Gastroesophageal sphincter (tissue), 3 donors: ENCODE measurements around the gene FGF1.

Experiments
- POLR2A ChIP-seq, 2 donors: fragments of 450-650 bp; IDR thresholded peaks; one replicate each; pipeline ENCODE4 v1.6.1; 2017; ENCODE audit warnings: antibody characterized with exemption in 2 of 2, mild to moderate bottlenecking in 2 of 2, moderate library complexity in 1 of 2
- POLR2AphosphoS5 ChIP-seq: sonication (generic); formaldehyde crosslinking; IDR thresholded peaks from one replicate; pipeline ENCODE4 v1.6.1; 2017; ENCODE audit warnings: antibody characterized with exemption
- TF ChIP-seq, protein P1 (sequence below), 4 experiments: fragments of 200-600 bp in 2 of 4; fragments of 450-650 bp in 2 of 4; sonication (generic) in 1 of 4; IDR thresholded peaks; one replicate each; pipeline ENCODE4 v1.5.1; 2017 to 2019; ENCODE audit warnings: antibody characterized with exemption in 4 of 4, mild to moderate bottlenecking in 2 of 4, moderate library complexity in 2 of 4

- TF ChIP-seq, protein P1, sequence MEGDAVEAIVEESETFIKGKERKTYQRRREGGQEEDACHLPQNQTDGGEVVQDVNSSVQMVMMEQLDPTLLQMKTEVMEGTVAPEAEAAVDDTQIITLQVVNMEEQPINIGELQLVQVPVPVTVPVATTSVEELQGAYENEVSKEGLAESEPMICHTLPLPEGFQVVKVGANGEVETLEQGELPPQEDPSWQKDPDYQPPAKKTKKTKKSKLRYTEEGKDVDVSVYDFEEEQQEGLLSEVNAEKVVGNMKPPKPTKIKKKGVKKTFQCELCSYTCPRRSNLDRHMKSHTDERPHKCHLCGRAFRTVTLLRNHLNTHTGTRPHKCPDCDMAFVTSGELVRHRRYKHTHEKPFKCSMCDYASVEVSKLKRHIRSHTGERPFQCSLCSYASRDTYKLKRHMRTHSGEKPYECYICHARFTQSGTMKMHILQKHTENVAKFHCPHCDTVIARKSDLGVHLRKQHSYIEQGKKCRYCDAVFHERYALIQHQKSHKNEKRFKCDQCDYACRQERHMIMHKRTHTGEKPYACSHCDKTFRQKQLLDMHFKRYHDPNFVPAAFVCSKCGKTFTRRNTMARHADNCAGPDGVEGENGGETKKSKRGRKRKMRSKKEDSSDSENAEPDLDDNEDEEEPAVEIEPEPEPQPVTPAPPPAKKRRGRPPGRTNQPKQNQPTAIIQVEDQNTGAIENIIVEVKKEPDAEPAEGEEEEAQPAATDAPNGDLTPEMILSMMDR (IDR thresholded peaks at IDR 0.05), result no peak
- TF ChIP-seq POLR2A (IDR thresholded peaks at IDR 0.05) (no peak), POLR2AphosphoS5 (no peak)
These were observed 72.6 kb downstream of the FGF1 start for GRCh38 chr5:142613271-142613671.
